ENCODE measurements around the gene TEX2. TPM values are rescaled to one million over a fixed set of nuclear protein-coding genes. Genes with fewer than 3 reads are reported as not detected.

TEX2 gene
- total RNA-seq, 1 donor from 2014 or later: 17.3 TPM

DNA sequence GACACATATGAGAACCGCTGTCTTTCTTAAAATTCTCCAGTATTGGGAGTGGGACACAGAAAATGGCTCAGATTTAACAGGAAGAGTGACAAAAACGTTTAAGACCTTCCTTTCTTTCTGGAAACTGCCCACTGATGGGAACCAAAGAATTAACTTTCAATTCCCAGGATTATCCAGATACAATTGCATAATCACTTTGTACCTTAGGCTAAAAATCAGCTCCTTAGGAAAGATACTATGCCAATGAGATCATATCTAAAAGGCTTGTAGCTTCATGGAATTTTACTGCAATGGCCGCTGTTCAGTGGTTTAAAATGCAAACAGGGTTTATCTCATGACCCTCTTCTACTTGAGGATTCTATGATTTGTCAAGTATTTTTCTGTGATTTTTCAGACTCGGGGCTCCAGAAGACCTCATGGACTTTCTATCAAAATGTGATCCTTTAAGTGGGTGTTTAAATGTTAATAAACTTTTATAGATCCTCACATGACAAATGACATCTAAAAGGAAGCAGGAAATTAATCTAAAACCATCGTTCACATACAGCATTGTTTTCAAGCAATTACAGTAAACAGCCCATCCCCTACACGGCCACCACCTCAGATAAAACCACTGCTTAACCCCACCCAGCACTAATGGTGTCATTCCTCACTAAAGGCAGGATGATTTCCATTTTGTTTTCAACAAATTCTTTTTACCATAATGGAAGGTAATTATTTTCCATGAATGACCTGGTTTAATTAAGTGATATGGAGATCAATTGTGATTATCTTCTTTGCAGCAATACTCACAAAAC lies 101.5 kb downstream of the TEX2 start:
- intact Hi-C loops (cut with micrococcal nuclease): no loop called here

DNA sequence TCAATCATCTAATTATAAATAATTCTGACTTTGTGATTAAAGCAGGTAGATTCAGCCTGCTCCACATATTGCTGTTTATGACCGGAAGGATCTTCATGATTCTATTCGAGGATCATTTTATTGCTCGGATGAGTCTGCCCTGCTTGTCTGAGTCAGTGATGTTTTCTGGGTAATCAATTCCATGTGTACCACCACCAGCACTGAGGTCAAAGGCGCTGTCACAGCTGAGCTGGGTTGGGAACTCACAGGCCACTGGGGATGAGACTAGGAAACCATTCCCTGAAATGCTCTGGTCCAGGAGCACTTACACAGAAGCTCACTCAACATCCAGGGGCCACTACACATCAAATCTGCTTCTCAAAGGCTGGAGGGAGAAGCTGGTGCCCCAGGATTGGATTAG lies 102.7 kb downstream of the TEX2 start:
- intact Hi-C loops (cut with micrococcal nuclease): no loop called here

DNA sequence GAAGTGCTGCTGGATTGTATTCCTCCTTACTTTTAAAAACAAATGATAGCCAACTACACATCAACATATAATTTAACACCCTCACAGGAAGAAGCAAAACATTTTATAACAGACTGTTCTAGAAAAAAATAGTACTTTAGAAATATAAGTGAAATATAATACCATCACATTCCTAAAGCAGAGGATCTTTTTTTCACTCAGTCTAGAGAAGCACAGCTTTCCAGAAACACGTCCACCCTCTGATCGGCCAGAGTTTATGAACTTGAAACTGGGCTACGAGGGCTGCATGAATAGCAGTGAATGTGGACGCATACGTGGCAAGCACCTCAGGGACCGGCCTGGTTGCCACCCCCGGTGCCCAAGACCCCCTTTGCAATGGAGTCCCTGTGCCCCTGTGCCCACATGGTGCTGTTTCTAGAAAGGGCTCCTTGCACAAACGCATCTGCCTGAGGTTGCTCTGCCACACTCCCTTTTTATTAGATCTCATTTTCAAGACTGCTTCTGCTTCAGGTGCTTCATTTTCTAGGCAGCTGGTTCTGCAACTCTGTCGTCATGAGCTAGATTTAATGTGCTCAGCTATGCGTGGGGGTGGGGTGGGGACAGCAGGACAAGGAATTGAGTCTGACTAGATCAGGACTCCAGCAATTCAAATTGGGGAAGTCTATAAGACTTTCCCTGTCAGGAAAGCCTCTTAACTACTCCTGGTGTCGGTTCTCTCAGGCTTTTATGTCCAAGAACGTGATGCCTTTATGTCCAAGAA lies 104.0 kb downstream of the TEX2 start:
- intact Hi-C loops (cut with micrococcal nuclease): no loop called here

DNA sequence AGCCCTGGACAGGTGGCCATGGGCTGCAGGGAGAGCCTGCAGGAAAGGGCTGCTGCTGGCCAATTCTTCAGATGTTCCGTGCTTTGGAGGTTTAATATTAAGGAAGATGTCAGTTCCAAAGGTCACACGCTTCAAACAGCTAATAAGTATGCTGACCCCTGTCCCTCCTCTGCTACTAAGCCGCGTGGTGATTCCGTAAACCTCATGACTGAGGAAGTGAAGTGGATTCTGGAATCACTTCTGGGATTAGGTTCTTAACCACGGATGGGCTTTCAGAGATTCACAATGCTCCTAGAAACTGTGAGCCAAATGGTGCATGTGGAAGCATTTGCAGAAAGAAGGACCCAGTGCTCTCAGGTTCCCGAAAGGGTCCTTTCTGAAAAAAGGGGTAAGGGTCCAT lies 104.7 kb downstream of the TEX2 start:
- intact Hi-C loops (cut with micrococcal nuclease): no loop called here

DNA sequence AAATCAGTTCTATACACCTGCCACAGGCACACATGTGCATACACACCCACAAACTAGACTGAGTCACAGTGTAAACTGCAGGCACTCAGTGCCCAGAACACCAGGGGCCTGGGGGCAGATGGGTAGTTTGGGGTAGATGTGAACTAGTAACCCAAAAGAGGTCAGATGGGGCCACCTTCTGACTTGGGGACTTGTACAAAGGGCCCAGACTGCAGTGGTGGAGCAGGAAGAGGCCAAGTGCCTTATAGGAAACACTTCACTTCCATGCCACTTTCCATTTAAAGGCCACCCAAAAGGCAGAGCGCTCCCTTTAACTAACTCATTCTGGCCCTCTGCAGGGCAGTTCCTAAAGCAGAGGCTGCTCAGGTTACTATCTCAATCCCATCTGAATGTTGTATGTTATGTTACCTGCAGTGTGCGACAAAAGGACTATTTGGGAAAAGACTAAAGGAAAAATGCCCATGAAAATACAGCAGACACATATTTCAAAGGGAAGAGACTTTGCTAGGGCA lies 105.3 kb downstream of the TEX2 start:
- intact Hi-C loops (cut with micrococcal nuclease): no loop called here

DNA sequence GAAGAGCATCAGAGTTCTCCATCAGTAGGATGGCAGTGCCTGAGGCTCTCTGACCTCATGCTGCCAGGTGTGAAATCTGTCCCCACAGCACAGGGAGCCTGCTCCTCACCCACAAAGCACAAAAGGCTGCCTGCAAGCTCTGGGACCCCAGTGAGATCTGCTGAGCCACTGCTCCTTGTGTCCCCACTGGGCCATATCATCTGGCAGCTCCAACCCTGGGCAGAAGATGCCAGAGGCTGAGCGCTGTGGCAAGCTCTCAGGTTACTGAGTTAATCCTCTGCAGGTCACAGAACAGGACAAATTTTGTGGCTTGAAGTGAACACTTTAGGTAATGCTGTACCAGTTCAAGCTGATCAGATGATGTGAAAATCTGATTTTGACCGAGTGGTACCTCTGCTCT lies 106.4 kb downstream of the TEX2 start:
- intact Hi-C loops (cut with micrococcal nuclease): no loop called here

DNA sequence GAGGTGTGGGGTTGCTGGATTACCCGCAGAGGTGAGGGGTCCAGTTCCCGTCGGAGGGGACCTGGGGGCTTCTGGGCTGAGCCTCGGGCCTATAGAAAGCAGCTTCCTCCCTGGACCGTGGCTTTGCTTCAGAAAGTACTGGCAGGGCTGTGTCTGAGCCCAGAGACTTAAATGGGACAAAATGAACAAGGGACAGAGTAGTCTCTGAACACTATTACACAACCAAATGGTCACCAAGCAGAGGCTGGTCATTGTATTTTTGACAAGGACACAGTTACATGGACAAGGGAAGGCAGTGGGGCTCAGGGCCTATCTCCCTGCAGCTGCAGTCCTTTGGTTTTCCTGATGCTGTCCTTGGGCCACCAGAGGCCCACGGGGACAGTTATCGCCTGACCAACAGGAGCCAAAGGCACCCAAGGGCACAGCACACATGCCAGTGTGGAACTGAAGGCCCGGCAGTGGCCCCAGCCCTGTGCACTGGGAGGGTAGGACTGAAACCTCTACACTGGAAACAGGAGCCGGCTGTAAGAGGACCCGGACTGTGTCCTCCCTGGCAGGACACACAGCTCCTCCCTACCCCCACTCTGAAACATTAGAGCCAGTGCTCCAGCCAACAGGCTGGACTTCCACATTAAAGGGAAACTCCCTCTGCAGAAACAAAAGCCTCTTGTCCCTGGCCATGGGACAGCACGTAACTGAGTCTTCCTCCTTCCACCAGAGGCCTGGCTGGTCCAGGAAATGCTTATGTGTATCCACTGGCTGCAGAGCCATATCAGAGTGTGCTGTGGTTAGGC lies 107.1 kb downstream of the TEX2 start:
- intact Hi-C loops (cut with micrococcal nuclease): no loop called here

DNA sequence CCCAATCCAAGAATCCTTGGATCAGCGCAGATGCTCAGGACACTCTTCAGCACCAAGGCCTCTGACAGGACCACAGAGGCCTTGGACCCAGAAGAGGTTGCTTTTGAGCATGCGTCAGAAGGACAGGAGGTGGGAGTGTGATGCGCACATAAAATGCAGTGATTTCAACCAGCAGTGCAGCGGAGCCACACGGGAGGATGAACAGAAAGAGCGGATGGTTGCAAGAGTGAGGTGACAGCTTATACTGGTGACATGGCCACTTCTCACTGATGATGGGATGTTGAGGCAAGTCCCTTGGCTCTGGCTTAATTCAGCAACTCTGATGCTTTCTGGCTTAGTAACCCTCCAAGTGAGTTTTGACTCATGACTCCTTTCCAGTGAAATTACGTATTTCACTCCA lies 107.9 kb downstream of the TEX2 start:
- intact Hi-C loops (cut with micrococcal nuclease): no loop called here

DNA sequence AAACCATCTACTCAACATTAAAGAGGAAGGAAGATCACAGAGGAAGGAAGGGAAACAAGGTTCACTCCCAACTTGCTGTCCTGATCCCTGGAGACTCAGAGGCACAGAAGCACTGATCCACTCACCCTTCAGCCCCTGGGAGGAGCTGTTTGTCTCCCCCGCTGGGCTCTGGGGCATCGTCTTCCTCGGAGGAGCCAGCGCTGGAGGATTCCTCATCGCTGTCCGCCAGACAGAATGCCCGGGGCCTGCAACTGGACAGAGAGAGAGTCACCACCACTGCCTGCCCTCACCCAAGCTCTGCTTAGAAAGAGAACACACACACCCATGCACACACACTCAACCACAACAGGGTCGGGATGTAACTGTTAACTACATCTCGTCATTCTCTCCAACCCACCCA lies 108.3 kb downstream of the TEX2 start:
- intact Hi-C loops (cut with micrococcal nuclease): no loop called here

DNA sequence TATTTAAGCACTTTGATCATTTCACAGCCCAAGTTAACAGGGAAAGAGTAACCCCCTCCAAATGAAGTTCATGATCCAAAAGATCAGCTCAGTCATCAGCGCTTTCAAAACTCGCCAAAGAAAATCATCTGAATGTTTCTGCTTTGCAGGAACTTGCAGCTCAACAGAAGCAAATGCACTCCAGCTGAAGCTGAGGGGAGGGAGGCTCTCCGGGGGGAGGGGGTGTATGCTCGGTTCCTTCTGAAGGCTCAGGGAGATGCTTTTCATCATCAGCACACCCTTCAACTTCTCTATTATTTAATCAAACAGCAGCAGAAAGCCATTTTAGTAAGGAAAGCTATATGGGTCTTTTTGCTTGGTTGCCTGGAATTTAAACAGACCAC lies 108.8 kb downstream of the TEX2 start:
- intact Hi-C loops (cut with micrococcal nuclease): no loop called here

DNA sequence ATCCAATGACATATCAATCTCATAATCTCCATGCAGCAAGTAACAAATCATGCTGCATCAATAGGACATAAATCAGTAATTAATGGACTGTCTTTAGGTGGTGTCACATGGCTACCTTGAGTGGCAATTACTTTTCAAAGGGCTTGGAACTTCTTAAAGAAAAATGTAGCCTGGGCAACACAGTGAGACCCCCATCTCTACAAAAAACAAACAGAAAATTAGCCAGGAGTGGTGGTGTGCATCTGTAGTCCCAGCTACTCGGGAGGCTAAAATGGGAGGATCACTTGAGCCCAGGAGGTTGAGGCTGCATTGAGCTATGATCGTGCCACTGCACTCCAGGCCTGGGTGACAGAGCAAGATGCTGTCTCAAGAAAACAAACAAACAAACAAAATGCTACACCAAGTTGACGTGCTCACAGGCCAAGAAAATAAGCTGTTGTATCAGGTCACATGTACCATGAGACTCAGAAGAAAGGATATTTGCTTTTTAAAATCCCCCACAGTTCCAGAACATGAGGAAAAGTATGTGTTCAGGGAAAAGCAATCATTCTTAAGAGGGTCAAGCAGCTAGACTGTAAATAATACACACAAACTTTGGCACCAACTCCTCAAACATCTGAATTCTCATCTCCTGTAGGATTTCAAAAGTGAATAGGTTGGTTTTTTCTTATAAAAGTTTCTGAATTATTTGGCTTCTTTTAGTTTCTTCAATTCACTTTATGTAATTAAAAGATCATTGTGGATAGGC lies 109.3 kb downstream of the TEX2 start:
- intact Hi-C loops (cut with micrococcal nuclease): no loop called here

DNA sequence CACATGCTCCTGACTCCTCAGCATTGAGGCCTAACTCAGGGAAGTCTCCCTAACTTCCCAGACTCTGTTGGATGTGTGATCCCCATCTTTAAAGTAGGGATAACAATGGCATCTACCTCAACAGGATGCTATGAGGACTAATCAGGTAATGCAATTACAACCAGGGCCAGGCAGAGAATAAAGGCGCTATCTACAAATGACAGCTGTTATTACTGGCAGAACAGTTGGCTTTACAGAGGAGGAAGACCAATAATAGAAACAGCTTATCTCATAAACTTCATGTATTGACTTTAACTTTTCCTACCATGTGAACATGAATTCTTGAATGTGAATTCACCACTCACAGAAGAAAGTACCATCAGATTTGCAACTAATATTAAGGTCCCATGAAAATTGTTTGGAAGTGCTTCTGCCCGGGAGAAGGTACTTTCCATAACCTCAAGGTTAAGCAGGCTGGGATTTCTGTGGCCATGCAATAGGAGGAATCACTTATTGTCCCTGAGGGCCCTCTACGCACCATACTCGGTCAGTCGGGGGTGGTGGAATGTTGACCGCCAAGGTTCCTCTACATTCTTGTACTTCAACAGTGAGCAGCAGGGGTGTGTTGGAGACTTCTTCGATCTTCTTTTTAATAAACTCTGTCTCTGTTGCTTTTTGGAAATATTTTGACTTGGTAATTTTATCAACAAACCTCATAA lies 110.5 kb downstream of the TEX2 start:
- intact Hi-C loops (cut with micrococcal nuclease): no loop called here

DNA sequence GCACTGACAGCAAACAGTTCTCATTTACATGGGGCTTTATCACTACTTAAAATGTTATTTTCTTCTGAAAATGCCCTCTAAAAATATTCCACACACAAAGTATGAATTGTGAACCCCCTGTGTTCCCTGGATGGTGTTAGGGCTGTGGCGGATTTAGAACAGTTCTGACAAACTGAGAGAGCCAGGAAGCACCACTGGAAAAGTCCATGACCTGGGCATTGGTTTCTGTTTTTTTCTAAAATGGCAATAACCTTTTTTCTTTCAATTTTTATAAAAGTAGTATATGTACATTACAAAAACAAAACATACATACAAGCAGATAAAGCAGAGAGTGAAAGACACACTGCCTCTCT lies 112.1 kb downstream of the TEX2 start:
- intact Hi-C loops (cut with micrococcal nuclease): no loop called here

DNA sequence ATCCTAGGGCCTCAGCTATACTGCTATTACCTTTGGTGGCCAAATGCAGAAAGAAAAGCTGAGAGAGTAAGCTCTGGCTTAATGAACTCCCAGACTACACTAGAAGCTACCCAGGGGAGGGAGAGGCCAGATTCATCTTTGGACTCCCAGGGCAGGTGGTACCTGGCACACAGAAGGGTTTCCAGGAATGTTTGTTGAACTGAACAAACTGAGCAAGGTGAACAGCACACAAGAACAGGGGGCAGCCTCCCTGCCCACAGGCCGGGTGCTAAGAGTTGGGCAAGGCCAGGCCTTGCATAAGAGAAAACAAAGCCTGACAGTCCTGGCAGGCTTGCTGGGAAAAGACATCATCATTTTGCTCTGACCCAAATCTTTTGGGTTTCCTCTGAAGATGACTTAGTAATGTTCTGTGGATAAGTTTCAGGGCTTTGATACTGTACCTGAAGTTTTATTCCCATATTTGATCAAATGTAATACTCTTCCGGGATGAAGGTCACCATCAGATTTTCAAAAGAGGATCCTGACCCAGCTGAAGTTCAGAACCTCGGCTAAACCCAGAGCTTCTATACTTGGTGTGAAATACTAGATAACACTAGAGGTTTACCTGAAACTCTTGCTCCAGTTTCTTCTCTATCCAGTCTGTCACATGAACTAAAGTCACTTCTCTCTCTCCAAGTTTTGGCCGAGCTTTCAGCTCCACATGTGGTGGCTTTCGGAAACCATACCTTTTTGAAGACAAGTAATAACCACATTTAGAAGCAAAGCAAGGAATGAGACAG lies 112.6 kb downstream of the TEX2 start:
- intact Hi-C loops (cut with micrococcal nuclease): no loop called here

DNA sequence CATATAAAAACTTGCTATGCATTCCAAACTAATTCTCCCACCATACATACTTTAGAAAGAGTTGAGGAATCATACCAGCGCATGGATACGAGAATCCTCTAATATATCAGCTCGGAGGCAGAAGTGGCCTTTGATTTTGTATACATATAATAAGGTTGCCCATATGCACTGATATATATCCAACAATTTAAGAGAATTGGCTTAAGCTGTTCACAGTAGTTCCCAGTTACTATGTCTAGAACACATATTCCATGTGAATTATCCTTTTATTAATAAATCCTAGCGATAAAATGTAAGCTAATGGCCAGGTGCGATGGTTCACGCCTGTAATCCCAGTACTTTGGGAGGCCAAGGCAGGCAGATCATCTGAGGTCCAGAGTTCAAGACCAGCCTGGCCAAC lies 113.9 kb downstream of the TEX2 start:
- intact Hi-C loops (cut with micrococcal nuclease): loop anchor here (10.0 kb wide), 1 partner anchor 374 kb away; the partner anchor contains the start of genes CCDC47 and DDX42

DNA sequence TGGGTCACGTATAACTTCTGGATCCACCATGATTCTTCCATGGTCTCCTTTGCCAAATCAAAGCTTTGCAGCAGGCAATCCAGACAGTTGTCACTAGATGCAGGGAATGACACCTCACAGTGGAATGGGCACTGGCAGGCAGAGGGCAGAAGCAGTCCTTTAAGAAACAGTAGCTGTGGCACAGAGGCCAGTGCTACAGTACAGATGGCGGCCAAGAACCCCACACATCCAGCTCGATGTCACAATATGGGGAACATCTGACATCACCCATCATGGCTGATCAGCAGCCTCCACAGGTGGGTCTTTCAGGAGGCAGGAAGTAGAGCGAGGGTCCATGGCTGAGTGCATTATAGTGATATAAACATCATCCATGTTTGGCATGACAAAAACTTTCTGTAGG lies 114.4 kb downstream of the TEX2 start:
- intact Hi-C loops (cut with micrococcal nuclease): loop anchor here (10.0 kb wide), 1 partner anchor 374 kb away; the partner anchor contains the start of genes CCDC47 and DDX42

DNA sequence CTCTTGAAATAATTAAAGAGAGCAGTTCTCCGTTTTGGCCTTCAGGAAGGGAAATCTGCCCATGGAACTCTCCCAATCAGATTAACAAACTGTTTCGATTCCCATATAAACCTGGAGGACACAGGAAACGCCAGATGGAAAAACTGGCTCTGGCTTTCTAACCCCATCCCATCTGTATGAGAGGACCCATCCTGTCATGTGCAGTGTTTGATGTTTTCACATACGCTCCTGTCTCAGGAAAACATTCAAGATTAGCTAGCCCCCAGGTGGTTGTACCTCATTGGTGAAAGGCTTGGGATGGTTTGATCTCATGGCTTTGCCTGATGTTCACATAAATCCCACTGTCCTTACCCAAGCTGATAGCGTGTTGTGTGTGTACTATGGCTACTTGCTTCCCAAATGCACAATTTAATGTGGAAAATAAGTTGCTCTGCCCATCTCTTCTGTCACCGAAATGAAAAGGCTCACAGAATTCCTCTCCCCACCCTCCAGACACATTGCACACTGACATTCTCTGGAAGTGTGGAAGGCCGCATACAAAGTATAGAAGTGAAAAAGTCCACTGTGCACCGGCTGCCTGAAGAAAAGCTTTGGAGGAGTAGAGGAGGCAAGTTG lies 114.9 kb downstream of the TEX2 start:
- intact Hi-C loops (cut with micrococcal nuclease): loop anchor here (10.0 kb wide), 1 partner anchor 373 kb away; the partner anchor contains the start of genes CCDC47 and DDX42

DNA sequence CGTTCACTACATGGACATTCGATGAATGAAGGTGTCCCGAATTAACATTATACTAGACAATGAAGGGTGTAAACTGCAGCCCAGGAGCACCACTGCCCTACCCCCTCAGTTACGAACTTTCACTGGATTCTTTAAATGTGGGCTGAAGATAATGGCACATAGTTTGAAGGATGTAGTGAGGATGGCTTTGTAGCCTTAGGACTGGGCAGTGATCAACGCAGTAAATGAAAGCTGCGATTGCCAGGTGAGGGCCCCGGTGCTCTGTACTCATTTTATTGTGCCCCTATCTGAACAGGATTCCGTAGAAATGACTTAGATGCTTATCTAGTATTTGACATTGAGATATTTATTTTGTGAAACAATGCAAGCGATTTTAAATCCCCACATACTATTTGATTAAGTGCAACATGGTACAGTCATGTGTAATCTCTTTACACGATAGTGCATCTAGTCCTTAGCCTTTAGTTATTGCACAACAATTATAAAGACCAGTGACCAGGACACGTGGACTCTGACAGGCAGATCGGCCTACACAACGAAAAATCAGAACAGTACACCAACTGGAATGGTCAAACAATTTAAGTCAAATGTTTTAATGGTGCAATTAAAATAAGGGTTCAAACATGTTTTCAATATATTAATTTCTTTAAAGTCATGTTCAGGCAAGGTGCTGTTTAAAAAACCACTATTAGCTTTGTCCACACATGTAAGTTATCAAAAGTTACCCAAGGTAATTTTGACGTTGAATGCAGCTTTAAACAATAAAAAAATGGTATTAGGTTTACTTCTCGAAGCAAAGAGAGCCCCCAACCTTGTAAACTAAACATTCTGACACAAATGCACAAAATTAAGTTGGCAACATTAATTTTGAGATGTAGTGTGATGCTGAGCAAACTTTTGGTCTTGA lies 115.7 kb downstream of the TEX2 start:
- intact Hi-C loops (cut with micrococcal nuclease): loop anchor here (10.0 kb wide), 1 partner anchor 373 kb away; the partner anchor contains the start of genes CCDC47 and DDX42
